Calu3 (cell line): Measurements from ENCODE around the gene NKX6-2. TPM values are rescaled to one million over a fixed set of nuclear protein-coding genes. Genes with fewer than 3 reads are reported as not detected.

Source experiments
- BruUV-seq: library from RNA; stranded (reverse); fragments of 400-500 nt; replicated peaks from 2 replicates; lab custom pipeline; 2021; lab: Mats Ljungman, UMichigan
- CTCF ChIA-PET: fragments of 300-600 bp; sonication (Branson Sonifier 250); formaldehyde crosslinking; loops from one replicate; lab custom pipeline; 2022; ENCODE audit warnings: antibody characterized with exemption; lab: Charles Lee
- DNase-seq: peaks from one replicate; pipeline ENCODE4 v3.0.0; 2022
- H3K27ac Mint-ChIP-seq: one replicate; pipeline ENCODE4 v1.8.0; 2022; ENCODE audit warnings: mixed read lengths; ENCODE audit not compliant: unreplicated experiment
- H3K27me3 Mint-ChIP-seq: one replicate; pipeline ENCODE4 v1.8.0; 2022; ENCODE audit warnings: mixed read lengths; ENCODE audit not compliant: unreplicated experiment
- H3K36me3 Mint-ChIP-seq: one replicate; pipeline ENCODE4 v1.8.0; 2022; ENCODE audit warnings: mild to moderate bottlenecking, moderate library complexity, mixed read lengths; ENCODE audit not compliant: insufficient read depth, unreplicated experiment
- H3K4me1 Mint-ChIP-seq: one replicate; pipeline ENCODE4 v1.8.0; 2022; ENCODE audit warnings: mild to moderate bottlenecking, low read depth, mixed read lengths; ENCODE audit not compliant: unreplicated experiment
- H3K4me3 Mint-ChIP-seq: one replicate; pipeline ENCODE4 v1.8.0; 2022; ENCODE audit warnings: mild to moderate bottlenecking, low read depth, moderate library complexity, mixed read lengths; ENCODE audit not compliant: unreplicated experiment
- H3K9me3 Mint-ChIP-seq: one replicate; pipeline ENCODE4 v1.8.0; 2022; ENCODE audit warnings: low read depth, mixed read lengths; ENCODE audit not compliant: unreplicated experiment
- CTCF ChIP-seq: fragments of 200-600 bp; IDR thresholded peaks from one replicate; pipeline ENCODE4 v1.8.0; 2022; ENCODE audit warnings: antibody characterized with exemption; ENCODE audit not compliant: unreplicated experiment
- intact Hi-C: fragments of 100-400 bp; cut with micrococcal nuclease; formaldehyde crosslinking; loops from one replicate; pipeline ENCODE4 v1.10.0; 2022; ENCODE audit not compliant: unreplicated experiment
- total RNA-seq: library from RNA; stranded (reverse); gene quantifications from 2 replicates; pipeline ENCODE4 v1.2.3, GENCODE V29; 2022

The NKX6-2 gene
- total RNA-seq, 1 experiment from 2014 or later: not detected

- Mint-ChIP-seq H3K36me3 (peaks cover 4% of the 10 kb centered on the region), H3K9me3 (no peaks in the 10 kb centered on the region), H3K4me1 (no peaks in the 10 kb centered on the region), H3K27ac (no peak overlapping the region), H3K4me3 (no peak overlapping the region), H3K27me3 (no peaks in the 10 kb centered on the region)
- intact Hi-C loops: no loop called here
- no TSS peak for BruUV-seq
- TF ChIP-seq CTCF: no peak
- DNase-seq: no peak
- CTCF ChIA-PET: no interaction called here
These were observed 15.6 kb downstream of the NKX6-2 start for GRCh38 chr10:132770061-132771021.

DNA sequence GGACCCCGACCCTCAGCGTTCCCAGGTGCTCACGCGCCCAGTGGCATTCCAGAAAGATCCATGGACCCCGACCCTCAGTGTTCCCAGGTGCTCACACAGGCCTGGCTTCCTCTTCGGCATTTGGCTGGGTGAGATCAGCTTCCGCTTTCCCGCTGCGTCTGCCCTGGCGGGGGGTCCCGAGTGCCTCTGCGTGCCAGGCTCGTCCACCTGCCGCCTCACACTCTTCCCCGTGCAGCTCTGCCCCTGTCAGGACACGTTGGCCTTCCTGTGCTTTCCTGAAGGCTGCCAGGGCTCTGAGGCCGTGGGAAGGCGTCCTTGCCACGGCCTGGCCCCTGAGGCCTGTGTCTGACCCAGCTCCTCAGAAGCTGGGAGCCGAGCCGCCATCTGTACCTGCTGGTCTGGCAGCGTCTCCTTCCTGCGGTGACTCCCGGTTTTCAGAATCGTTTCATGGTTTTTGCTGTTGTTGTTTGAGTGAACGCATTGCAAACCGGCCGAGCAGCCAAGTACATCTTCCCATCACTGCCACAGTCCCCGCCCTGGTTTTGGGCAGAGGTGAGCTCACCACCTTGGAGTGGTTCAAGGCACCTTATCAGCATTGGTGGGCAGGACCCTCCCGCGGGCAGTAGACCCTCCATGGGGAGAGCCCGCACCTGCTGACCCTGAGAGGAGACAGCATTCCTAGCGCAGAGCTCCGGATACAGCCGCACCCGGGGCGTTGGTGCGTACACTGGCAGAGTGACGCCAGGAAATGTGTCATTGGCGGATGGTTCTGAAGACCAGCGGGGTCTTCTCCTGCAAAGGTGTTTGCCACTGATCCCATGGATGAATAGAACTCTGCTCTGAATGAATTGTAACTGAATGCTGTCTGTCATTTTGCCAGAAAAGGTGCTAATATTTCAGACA lies 17.4 kb downstream of the NKX6-2 start:
- intact Hi-C loops: no loop called here
- CTCF ChIA-PET: no interaction called here
- no peak overlapping the region for H3K4me3 Mint-ChIP-seq
- TF ChIP-seq CTCF: no peak
- H3K9me3 Mint-ChIP-seq: no peaks in the 10 kb centered on the region
- no peaks in the 10 kb centered on the region for H3K27me3 Mint-ChIP-seq
- no TSS peak for BruUV-seq
- H3K27ac Mint-ChIP-seq: no peak overlapping the region
- no peak for DNase-seq
- H3K36me3 Mint-ChIP-seq: peaks cover 4% of the 10 kb centered on the region
- H3K4me1 Mint-ChIP-seq: no peaks in the 10 kb centered on the region

DNA sequence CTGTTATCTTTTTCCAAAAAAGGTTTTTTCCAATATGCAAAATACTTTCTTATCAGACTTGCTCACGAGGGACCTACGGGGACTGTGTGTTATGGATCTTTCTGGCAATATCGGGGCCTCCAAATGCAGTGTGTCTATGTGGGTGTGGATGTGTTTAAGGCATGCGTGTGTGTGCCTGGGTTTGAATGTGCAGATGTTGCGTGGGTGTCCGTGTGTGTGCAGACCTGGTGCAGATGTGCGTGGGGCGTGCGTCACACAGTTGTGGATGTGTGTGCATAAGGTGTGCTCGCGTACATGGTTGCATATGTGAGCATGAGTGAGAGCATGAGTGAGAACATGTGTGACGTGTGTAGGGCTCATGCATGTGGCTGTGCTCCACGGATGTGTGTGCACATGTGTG lies 19.7 kb downstream of the NKX6-2 start:
- Mint-ChIP-seq H3K9me3 (no peaks in the 10 kb centered on the region), H3K36me3 (peaks cover 4% of the 10 kb centered on the region), H3K27ac (no peak overlapping the region), H3K27me3 (no peaks in the 10 kb centered on the region), H3K4me3 (no peak overlapping the region), H3K4me1 (no peaks in the 10 kb centered on the region)
- no peak for TF ChIP-seq CTCF
- no TSS peak for BruUV-seq
- intact Hi-C loops: no loop called here
- CTCF ChIA-PET: no interaction called here
- DNase-seq: no peak

DNA sequence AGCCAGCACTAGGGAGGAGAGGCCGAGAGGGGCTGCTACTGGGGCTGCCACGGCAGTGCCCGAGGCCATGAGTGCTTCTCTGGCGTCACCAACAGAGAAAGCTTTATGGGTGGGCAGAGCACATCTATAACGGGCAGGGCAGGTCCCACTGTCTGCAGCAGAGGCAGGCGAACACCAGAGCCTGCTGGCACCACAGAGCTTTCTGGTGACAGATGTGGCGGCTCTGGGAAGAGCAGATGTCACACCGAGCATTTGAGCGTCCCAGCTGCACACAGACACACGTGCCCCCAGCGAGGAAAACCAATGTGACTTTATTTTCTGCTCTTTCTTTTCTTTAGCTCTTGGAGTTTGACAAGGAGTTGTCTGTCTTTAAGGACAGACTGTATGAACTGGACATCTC lies 20.5 kb downstream of the NKX6-2 start:
- TF ChIP-seq CTCF: no peak
- Mint-ChIP-seq H3K9me3 (no peaks in the 10 kb centered on the region), H3K36me3 (peaks cover 4% of the 10 kb centered on the region), H3K4me1 (no peaks in the 10 kb centered on the region), H3K27me3 (no peaks in the 10 kb centered on the region), H3K4me3 (no peak overlapping the region), H3K27ac (no peak overlapping the region)
- CTCF ChIA-PET: no interaction called here
- no TSS peak for BruUV-seq
- DNase-seq: no peak
- intact Hi-C loops: no loop called here
